Measurements from ENCODE around the gene WDR73.
A peak's percentile ranks its signal among the peaks of the same experiment; 100 is the strongest.

- TF ChIP-seq ZNF217 (IDR thresholded peaks at IDR 0.05), result no peak
- no peak for TF ChIP-seq FOXK2 (IDR thresholded peaks at IDR 0.05)
- peak; percentile 27; the same call in 1 of the 2 replicates for TF ChIP-seq NKRF (conservative IDR thresholded peaks at IDR 0.05)
- no peak for TF ChIP-seq RFX5 (IDR thresholded peaks at IDR 0.05; ENCODE audit: low read depth, low read length)
- TF ChIP-seq CTCF (IDR thresholded peaks at IDR 0.05 in 2 of 3, conservative IDR thresholded peaks at IDR 0.05 in 1 of 3; ENCODE audit: control insufficient read depth in 2 of 3, extremely low read depth in 1 of 3, insufficient read depth in 1 of 3, low read depth in 3 of 3, low read length in 3 of 3), result no peak
- TF ChIP-seq CHD1 (IDR thresholded peaks at IDR 0.05; ENCODE audit: low read depth, low read length), result no peak
- no peak for TF ChIP-seq ATF3 (IDR thresholded peaks at IDR 0.05; ENCODE audit: borderline replicate concordance, extremely low read depth, low read depth, low read length)
These were observed 53.2 kb downstream of the WDR73 start, which contains the start of gene ZSCAN2 for GRCh38 chr15:84600687-84601554.
